HG02884 (cell line): Measurements from ENCODE around the gene PCDHA9.
"Not testable (repeated sequence)": the region's sequence is repeated elsewhere in the genome, so short reads cannot be mapped to it uniquely, and the experiment has no call there.

Experiments used
- ATAC-seq: cut with Tn5 transposase; IDR thresholded peaks from one replicate; pipeline ENCODE4 v1.9.1; 2021; ENCODE audit warnings: mild to moderate bottlenecking, moderate library complexity; ENCODE audit not compliant: unreplicated experiment

The PCDHA9 gene

GRCh38 chr5:140848139-140849102 lies at the start of gene PCDHA9:
PCDHA9 (plus strand) TSS chr5:140848382; CDS start chr5:140848496, 114 bp downstream.
- ATAC-seq = not testable (repeated sequence)

DNA sequence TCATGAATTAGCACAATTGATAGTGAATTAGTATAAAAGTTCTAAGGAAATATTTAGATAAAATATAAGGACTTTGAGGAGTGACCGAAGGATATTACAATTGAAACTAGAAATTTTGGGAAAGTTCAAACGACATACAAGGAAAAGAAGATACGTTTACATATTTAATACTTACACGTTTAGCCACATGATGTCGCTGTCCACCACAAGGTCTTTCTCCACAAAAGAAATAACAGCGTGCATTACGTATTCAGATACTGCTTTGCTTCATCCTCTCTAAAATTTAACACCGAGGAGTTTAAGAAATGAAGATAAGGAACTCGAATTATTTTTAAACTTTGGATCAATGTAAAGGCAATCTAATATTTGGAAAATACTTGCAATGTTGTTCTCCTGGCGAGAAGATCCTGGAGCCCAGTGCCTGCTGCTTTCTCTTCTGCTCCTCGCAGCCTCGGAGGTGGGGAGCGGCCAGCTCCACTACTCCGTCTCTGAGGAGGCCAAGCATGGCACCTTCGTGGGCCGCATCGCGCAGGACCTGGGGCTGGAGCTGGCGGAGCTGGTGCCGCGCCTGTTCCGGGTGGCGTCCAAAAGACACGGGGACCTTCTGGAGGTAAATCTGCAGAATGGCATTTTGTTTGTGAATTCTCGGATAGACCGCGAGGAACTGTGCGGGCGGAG lies 47.2 kb upstream of the PCDHA9 start, which contains the start of gene PCDHA3:
Gene PCDHA3, plus strand, starts transcription at position 242 of the 678 bp plus-strand sequence.
- no peak for ATAC-seq

GRCh38 chr5:140801494-140801841 lies 46.7 kb upstream of the PCDHA9 start:
- ATAC-seq = no peak

GRCh38 chr5:140802381-140802780 lies 45.8 kb upstream of the PCDHA9 start:
- not testable (repeated sequence) for ATAC-seq

DNA sequence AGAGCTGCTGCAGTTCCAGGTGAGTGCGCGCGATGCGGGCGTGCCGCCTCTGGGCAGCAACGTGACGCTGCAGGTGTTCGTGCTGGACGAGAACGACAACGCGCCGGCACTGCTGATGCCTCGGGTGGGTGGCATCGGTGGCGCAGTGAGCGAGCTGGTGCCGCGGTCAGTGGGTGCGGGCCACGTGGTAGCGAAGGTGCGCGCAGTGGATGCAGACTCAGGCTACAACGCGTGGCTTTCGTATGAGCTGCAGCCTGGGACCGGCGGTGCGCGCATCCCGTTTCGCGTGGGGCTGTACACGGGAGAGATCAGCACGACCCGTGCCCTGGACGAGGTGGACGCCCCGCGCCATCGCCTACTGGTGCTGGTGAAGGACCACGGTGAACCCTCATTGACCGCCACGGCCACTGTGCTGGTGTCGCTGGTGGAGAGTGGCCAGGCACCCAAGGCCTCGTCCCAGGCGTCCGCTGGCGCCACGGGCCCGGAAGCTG lies 45.4 kb upstream of the PCDHA9 start:
- ATAC-seq = no peak

DNA sequence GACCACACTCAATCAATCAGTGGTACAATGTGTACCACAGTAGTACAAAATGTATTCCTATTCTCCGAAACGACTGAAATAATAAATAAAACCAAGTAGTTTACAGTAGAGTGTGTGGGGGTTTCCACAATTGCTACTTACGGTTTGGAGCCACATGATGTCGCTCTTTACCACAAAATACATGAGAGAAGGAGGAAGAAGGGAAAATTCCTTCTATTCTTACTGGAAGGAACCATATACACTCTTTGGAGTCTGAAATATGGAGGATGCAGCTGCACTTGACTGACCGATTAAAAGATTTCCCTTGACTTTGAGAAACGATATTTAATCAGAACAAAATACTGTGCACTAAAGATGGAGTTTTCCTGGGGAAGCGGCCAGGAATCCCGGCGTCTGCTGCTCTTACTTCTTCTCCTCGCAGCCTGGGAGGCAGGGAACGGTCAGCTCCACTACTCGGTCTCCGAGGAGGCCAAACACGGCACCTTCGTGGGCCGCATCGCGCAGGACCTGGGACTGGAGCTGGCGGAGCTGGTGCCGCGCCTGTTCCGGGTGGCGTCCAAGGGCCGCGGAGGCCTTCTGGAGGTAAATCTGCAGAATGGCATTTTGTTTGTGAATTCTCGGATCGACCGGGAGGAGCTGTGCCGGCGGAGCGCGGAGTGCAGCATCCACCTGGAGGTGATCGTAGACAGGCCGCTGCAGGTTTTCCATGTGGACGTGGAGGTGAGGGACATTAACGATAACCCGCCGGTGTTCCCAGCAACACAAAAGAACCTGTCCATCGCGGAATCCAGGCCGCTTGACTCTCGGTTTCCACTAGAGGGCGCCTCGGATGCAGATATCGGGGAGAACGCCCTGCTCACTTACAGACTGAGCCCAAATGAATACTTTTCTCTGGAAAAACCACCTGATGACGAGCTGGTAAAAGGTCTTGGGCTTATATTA lies 41.1 kb upstream of the PCDHA9 start, which contains the start of gene PCDHA4:
Gene PCDHA4, plus strand, starts transcription at position 235 of the 942 bp plus-strand sequence.
- ATAC-seq = no peak

- ATAC-seq = not testable (repeated sequence)
These were observed 39.8 kb upstream of the PCDHA9 start for GRCh38 chr5:140808241-140808888.

DNA sequence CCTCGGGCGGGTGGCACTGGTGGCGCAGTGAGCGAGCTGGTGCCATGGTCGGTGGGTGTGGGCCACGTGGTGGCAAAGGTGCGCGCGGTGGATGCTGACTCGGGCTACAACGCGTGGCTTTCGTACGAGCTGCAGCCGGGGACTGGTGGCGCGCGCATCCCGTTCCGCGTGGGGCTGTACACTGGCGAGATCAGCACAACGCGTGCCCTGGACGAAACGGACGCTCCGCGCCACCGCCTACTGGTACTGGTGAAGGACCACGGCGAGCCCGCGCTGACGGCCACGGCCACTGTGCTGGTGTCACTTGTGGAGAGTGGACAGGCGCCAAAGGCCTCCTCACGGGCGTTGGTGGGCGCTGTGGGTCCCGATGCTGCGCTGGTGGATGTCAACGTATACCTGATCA lies 39.3 kb upstream of the PCDHA9 start:
- no peak for ATAC-seq

DNA sequence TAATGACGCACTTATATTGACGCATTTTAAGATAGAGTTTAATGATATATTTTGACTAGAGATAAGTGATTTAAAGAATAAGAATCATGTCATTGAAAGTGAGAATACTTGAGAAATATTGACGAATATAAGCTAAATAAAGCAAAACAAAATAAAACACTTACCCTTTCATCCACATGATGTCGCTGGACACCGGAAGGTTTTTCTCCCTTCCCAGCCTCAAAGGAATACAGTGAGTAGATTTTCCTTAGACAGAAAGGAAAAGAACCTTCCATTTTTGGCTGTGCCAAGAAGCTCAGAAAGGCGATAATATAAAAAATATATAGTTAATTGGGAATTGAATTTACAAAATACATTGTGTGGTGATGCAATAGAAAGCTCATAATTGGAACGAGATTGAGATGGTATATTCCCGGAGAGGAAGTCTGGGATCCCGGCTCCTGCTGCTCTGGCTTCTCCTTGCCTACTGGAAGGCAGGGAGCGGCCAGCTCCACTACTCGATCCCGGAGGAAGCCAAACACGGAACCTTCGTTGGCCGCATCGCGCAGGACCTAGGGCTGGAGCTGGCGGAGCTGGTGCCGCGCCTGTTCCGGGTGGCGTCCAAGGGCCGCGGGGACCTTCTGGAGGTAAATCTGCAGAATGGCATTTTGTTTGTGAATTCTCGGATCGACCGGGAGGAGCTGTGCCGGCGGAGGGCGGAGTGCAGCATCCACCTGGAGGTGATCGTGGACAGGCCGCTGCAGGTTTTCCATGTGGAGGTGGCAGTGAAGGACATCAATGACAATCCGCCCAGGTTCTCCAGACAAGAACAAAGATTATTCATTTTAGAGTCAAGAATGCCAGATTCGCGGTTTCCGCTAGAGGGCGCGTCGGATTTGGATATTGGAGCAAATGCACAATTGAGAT lies 26.6 kb upstream of the PCDHA9 start, which contains the start of gene PCDHA5:
Gene PCDHA5, plus strand, starts transcription at position 239 of the 906 bp plus-strand sequence.
- ATAC-seq = no peak

GRCh38 chr5:140822281-140822629 lies 25.9 kb upstream of the PCDHA9 start:
- ATAC-seq = no peak

- ATAC-seq = not testable (repeated sequence)
These were observed 25.2 kb upstream of the PCDHA9 start for GRCh38 chr5:140822969-140823368.

GRCh38 chr5:140823475-140823874 lies 24.7 kb upstream of the PCDHA9 start:
- no peak for ATAC-seq

GRCh38 chr5:140827704-140828361 lies 20.3 kb upstream of the PCDHA9 start, which contains the start of gene PCDHA6:
PCDHA6 (plus strand) TSS chr5:140827960; CDS start chr5:140828092, 132 bp downstream.
- no peak for ATAC-seq

- ATAC-seq = no peak
These were observed 19.8 kb upstream of the PCDHA9 start for GRCh38 chr5:140828362-140828737.

- not testable (repeated sequence) for ATAC-seq
These were observed 18.4 kb upstream of the PCDHA9 start for GRCh38 chr5:140829511-140830501.

DNA sequence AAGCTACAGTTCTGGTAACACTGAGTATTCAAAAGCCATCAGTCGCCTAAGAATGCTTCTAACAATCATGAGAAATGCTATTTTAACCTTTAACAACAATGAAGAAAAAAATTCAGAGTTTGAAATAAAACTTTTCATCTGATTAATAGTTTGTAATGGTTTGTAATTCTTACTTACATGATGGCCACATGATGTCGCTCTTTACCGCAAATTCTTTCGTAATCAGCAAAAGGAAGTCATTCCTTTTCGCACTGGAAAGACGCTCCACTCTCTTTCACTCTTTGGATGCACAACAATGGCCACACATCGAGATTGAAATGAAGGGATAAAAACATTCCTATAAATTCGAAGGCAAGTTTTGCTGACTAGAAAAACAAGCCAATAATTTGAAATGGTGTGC lies 14.2 kb upstream of the PCDHA9 start, which contains the start of gene PCDHA7:
Gene PCDHA7, plus strand, starts transcription at position 277 of the 400 bp plus-strand sequence. Its CDS starts 115 bp downstream, at position 392.
- no peak for ATAC-seq

GRCh38 chr5:140834439-140835008 lies 13.7 kb upstream of the PCDHA9 start:
- not testable (repeated sequence) for ATAC-seq
